GM23338 (cell line): ENCODE results near the gene MAPK14. TPM values are rescaled to one million over a fixed set of nuclear protein-coding genes. Genes with fewer than 3 reads are reported as not detected.

Experiments used
- ATAC-seq: fragments of 200-7000 bp; cut with Tn5 transposase; 3 replicates; pipeline ENCODE4 v1.9.1; 2020
- DNase-seq: peaks from one replicate; pipeline ENCODE4 v3.0.0-alpha.2; 2015; ENCODE audit warnings: low spot score
- H2AFZ ChIP-seq: fragments of 200-600 bp; sonication (generic); 2 replicates; pipeline ENCODE4 v1.8.0; 2016; ENCODE audit warnings: antibody characterized with exemption, mild to moderate bottlenecking, moderate library complexity
- H3F3A ChIP-seq: fragments of 200-600 bp; sonication (generic); replicated peaks from 2 replicates; pipeline ENCODE4 v1.8.0; 2017; ENCODE audit warnings: antibody characterized with exemption, mixed run types, low read depth
- H3K27ac ChIP-seq: fragments of 200-600 bp; sonication (generic); 2 replicates; pipeline ENCODE4 v1.6.1; 2016; ENCODE audit warnings: low read depth
- H3K27me3 ChIP-seq: fragments of 200-600 bp; sonication (generic); 2 replicates; pipeline ENCODE4 v1.8.0; 2016; ENCODE audit warnings: mild to moderate bottlenecking, mixed run types, moderate library complexity; ENCODE audit not compliant: insufficient read depth
- H3K36me3 ChIP-seq: fragments of 200-600 bp; sonication (generic); 2 replicates; pipeline ENCODE4 v1.8.0; 2016; ENCODE audit warnings: mild to moderate bottlenecking; ENCODE audit not compliant: insufficient read depth
- H3K4me1 ChIP-seq: fragments of 200-600 bp; sonication (generic); 2 replicates; pipeline ENCODE4 v1.8.0; 2016; ENCODE audit warnings: mild to moderate bottlenecking, moderate library complexity; ENCODE audit not compliant: insufficient read depth
- H3K4me2 ChIP-seq: fragments of 200-600 bp; sonication (generic); 2 replicates; pipeline ENCODE4 v1.7.1; 2017; ENCODE audit warnings: mixed run types
- H3K4me3 ChIP-seq: fragments of 200-600 bp; sonication (generic); 2 replicates; pipeline ENCODE4 v1.6.1; 2016; ENCODE audit warnings: mixed run types
- H3K79me2 ChIP-seq: fragments of 200-600 bp; sonication (generic); replicated peaks from 2 replicates; pipeline ENCODE4 v1.8.0; 2017; ENCODE audit warnings: mild to moderate bottlenecking; ENCODE audit not compliant: insufficient read depth
- H3K9me2 ChIP-seq: fragments of 200-600 bp; sonication (generic); 2 replicates; pipeline ENCODE4 v1.8.0; 2017; ENCODE audit not compliant: insufficient read depth
- H4K20me1 ChIP-seq: fragments of 200-600 bp; sonication (generic); replicated peaks from 2 replicates; pipeline ENCODE4 v1.8.0; 2017; ENCODE audit warnings: mild to moderate bottlenecking; ENCODE audit not compliant: insufficient read depth
- H3K27ac Mint-ChIP-seq: 2 replicates; pipeline ENCODE4 v1.8.0; 2020; ENCODE audit warnings: inconsistent platforms, mild to moderate bottlenecking, moderate library complexity, mixed read lengths
- H3K27me3 Mint-ChIP-seq: 3 replicates; pipeline ENCODE4 v1.8.0; 2022; ENCODE audit warnings: low read depth, mild to moderate bottlenecking, moderate library complexity, mixed read lengths, inconsistent platforms; ENCODE audit not compliant: insufficient read depth, poor library complexity
- H3K36me3 Mint-ChIP-seq: 3 replicates; pipeline ENCODE4 v1.8.0; 2021; ENCODE audit warnings: low read depth, mild to moderate bottlenecking, inconsistent platforms, moderate library complexity, mixed read lengths
- H3K4me1 Mint-ChIP-seq: 3 replicates; pipeline ENCODE4 v1.8.0; 2020; ENCODE audit warnings: mild to moderate bottlenecking, inconsistent platforms, mixed read lengths
- H3K4me3 Mint-ChIP-seq: 3 replicates; pipeline ENCODE4 v1.8.0; 2021; ENCODE audit warnings: moderate library complexity, mild to moderate bottlenecking, inconsistent platforms, mixed read lengths
- H3K9me3 Mint-ChIP-seq: 3 replicates; pipeline ENCODE4 v1.8.0; 2020; ENCODE audit warnings: moderate library complexity, mild to moderate bottlenecking, inconsistent platforms, mixed read lengths
- CREB1 ChIP-seq: fragments of 250-450 bp; sonication (Bioruptor Pico); IDR thresholded peaks from 2 replicates; pipeline ENCODE4 v1.5.0; 2020; ENCODE audit warnings: low read depth, mild to moderate bottlenecking, moderate library complexity
- CTCF ChIP-seq, 2 experiments: fragments of 200-600 bp in 1 of 2; sonication (generic) in 1 of 2; conservative IDR thresholded peaks; 2 replicates each; pipeline versions ENCODE4 v1.5.1 to v1.6.1; 2016 to 2017; ENCODE audit warnings: antibody characterized with exemption in 2 of 2, low read depth in 2 of 2, mild to moderate bottlenecking in 2 of 2, moderate library complexity in 1 of 2
- ETS1 ChIP-seq: IDR thresholded peaks from 2 replicates; pipeline ENCODE4 v1.6.1; 2016; ENCODE audit warnings: antibody characterized with exemption
- EZH2 ChIP-seq: fragments of 200-600 bp; sonication (generic); IDR thresholded peaks from one replicate; pipeline ENCODE4 v1.8.0; 2017; ENCODE audit warnings: antibody characterized with exemption, mild to moderate bottlenecking, low read depth; ENCODE audit not compliant: unreplicated experiment
- EZH2phosphoT487 ChIP-seq: fragments of 200-600 bp; sonication (generic); IDR thresholded peaks from one replicate; pipeline ENCODE4 v1.8.1; 2018; ENCODE audit warnings: antibody characterized with exemption; ENCODE audit not compliant: unreplicated experiment
- JUNB ChIP-seq: IDR thresholded peaks from one replicate; pipeline ENCODE4 v1.6.1; 2016; ENCODE audit warnings: antibody characterized with exemption; ENCODE audit not compliant: unreplicated experiment
- NANOG ChIP-seq: IDR thresholded peaks from 2 replicates; pipeline ENCODE4 v1.6.1; 2016; ENCODE audit warnings: antibody characterized with exemption, borderline replicate concordance
- POLR2AphosphoS5 ChIP-seq: IDR thresholded peaks from 2 replicates; pipeline ENCODE4 v1.6.1; 2016; ENCODE audit warnings: antibody characterized with exemption, low read depth
- REST ChIP-seq: IDR thresholded peaks from one replicate; pipeline ENCODE4 v1.6.1; 2018; ENCODE audit warnings: antibody characterized with exemption; ENCODE audit not compliant: unreplicated experiment
- STAT1 ChIP-seq: IDR thresholded peaks from one replicate; pipeline ENCODE4 v1.6.1; 2016; ENCODE audit warnings: antibody characterized with exemption; ENCODE audit not compliant: unreplicated experiment
- ZNF114 ChIP-seq: fragments of 250-450 bp; sonication (Bioruptor Pico); IDR thresholded peaks from 2 replicates; pipeline ENCODE4 v1.5.0; 2020; ENCODE audit warnings: mild to moderate bottlenecking, moderate library complexity
- ZNF331 ChIP-seq: fragments of 250-450 bp; sonication (Bioruptor Pico); IDR thresholded peaks from 2 replicates; pipeline ENCODE4 v1.5.0; 2020; ENCODE audit warnings: low read depth, mild to moderate bottlenecking, moderate library complexity
- ZNF462 ChIP-seq: fragments of 250-450 bp; sonication (Bioruptor Pico); IDR thresholded peaks from 2 replicates; pipeline ENCODE4 v1.5.0; 2020; ENCODE audit warnings: mild to moderate bottlenecking, moderate library complexity
- polyA plus RNA-seq: library from polyadenylated mRNA; unstranded; fragments of >200 nt; fragmentation: Nextera tagmentation; extraction: Ambion mirVana; gene quantifications from 2 replicates; pipeline ENCODE4 v1.2.1, GENCODE V29; 2016
- total RNA-seq: library from RNA; depleted of rRNA; stranded (reverse); fragments of >200 nt; shearing (Covaris generic); gene quantifications from 2 replicates; pipeline ENCODE4 v1.2.3, GENCODE V29; 2014

MAPK14 gene
- total and polyA plus RNA-seq, 2 experiments from 2014 or later: 8.8 to 44.5 TPM

GRCh38 chr6:36142971-36143838 is 115.6 kb downstream of the MAPK14 start:
- no peaks in the 10 kb centered on the region for H3K27me3 ChIP-seq
- TF ChIP-seq ZNF462 (CRISPR knock-in tag) (no peak), REST (no peak), EZH2 (no peak), ETS1 (no peak), CREB1 (CRISPR knock-in tag) (no peak), STAT1 (no peak), JUNB (no peak), POLR2AphosphoS5 (no peak), EZH2phosphoT487 (no peak), NANOG (no peak), ZNF114 (CRISPR knock-in tag) (no peak), CTCF (conservative IDR thresholded peaks at IDR 0.05; ENCODE audit: low read depth in 2 of 2) (no peak), ZNF331 (CRISPR knock-in tag) (no peak)
- Mint-ChIP-seq H3K36me3 (peaks cover 3% of the 10 kb centered on the region), H3K4me3 (no peak overlapping the region), H3K27me3 (peaks cover 5% of the 10 kb centered on the region), H3K27ac (no peak overlapping the region), H3K4me1 (peaks cover 17% of the 10 kb centered on the region), H3K9me3 (peaks cover 8% of the 10 kb centered on the region)
- H3K4me1 ChIP-seq: peaks cover 13% of the 10 kb centered on the region
- ATAC-seq (no peak), DNase-seq (no peak)
- no peaks in the 10 kb centered on the region for H4K20me1 ChIP-seq
- H3K79me2 ChIP-seq: no peaks in the 10 kb centered on the region
- no peaks in the 10 kb centered on the region for H3K9me2 ChIP-seq
- no peak overlapping the region for H3K4me3 ChIP-seq
- H3F3A ChIP-seq: 0 out of 2 replicates have a peak, but pooled peaks cover 4% of the 10 kb centered on the region
- H3K27ac ChIP-seq: no peak overlapping the region
- H3K36me3 ChIP-seq: no peaks in the 10 kb centered on the region
- H3K4me2 ChIP-seq: no peak overlapping the region
- H2AFZ ChIP-seq: no peak overlapping the region
